OCI-LY1 (cell line): ENCODE results near the gene ZBTB7C.

Experiments used
- H2AFZ ChIP-seq: fragments of 200-600 bp; sonication (generic), shearing (Covaris generic); 2 replicates; pipeline ENCODE4 v1.6.0; 2014; ENCODE audit warnings: antibody characterized with exemption, mild to moderate bottlenecking, low read length
- H3F3A ChIP-seq: fragments of 200-600 bp; sonication (generic), shearing (Covaris generic); 2 replicates; pipeline ENCODE4 v1.6.0; 2014; ENCODE audit warnings: mild to moderate bottlenecking, antibody characterized with exemption, low read length, moderate library complexity; ENCODE audit not compliant: insufficient read depth
- H3K27ac ChIP-seq: fragments of 200-600 bp; sonication (generic); 2 replicates; pipeline ENCODE4 v1.5.1; 2014; ENCODE audit warnings: low read length, mixed run types, mild to moderate bottlenecking, low read depth; ENCODE audit not compliant: poor library complexity, severe bottlenecking
- H3K27me3 ChIP-seq: fragments of 200-600 bp; sonication (generic); 2 replicates; pipeline ENCODE4 v1.6.0; 2014; ENCODE audit warnings: antibody characterized with exemption, mild to moderate bottlenecking, low read length, moderate library complexity; ENCODE audit not compliant: insufficient read depth
- H3K36me3 ChIP-seq: fragments of 200-600 bp; sonication (generic); 2 replicates; pipeline ENCODE4 v1.6.1; 2014; ENCODE audit warnings: mild to moderate bottlenecking, antibody characterized with exemption, low read length, moderate library complexity, mixed read lengths; ENCODE audit not compliant: insufficient read depth
- H3K4me1 ChIP-seq: fragments of 200-600 bp; sonication (generic); 2 replicates; pipeline ENCODE4 v1.5.1; 2014; ENCODE audit warnings: mild to moderate bottlenecking, low read length, moderate library complexity; ENCODE audit not compliant: insufficient read depth, severe bottlenecking
- H3K4me2 ChIP-seq: fragments of 200-600 bp; sonication (generic), shearing (Covaris generic); 2 replicates; pipeline ENCODE4 v1.6.1; 2014; ENCODE audit warnings: low read length
- H3K4me3 ChIP-seq: fragments of 200-600 bp; sonication (generic); 2 replicates; pipeline ENCODE4 v1.5.1; 2014; ENCODE audit warnings: low read length, low read depth, mild to moderate bottlenecking, mixed read lengths; ENCODE audit not compliant: poor library complexity, severe bottlenecking
- H3K79me2 ChIP-seq: fragments of 200-600 bp; shearing (Covaris generic); 2 replicates; pipeline ENCODE4 v1.6.1; 2016; ENCODE audit warnings: mixed run types, low read length, mixed read lengths; ENCODE audit not compliant: insufficient read depth
- H3K9ac ChIP-seq: fragments of 200-600 bp; sonication (generic), shearing (Covaris generic); 2 replicates; pipeline ENCODE4 v1.6.1; 2014; ENCODE audit warnings: mild to moderate bottlenecking, low read length, mixed read lengths
- H3K9me2 ChIP-seq: fragments of 200-600 bp; sonication (generic), shearing (Covaris generic); 2 replicates; pipeline ENCODE4 v1.6.1; 2014; ENCODE audit warnings: low read depth, mild to moderate bottlenecking, low read length, mixed read lengths
- H3K9me3 ChIP-seq: fragments of 200-600 bp; shearing (Covaris generic); 2 replicates; pipeline ENCODE4 v1.6.1; 2014; ENCODE audit warnings: low read length, mixed read lengths
- H4K20me1 ChIP-seq: fragments of 200-600 bp; sonication (generic), shearing (Covaris generic); 2 replicates; pipeline ENCODE4 v1.6.0; 2016; ENCODE audit warnings: mild to moderate bottlenecking, low read length; ENCODE audit not compliant: insufficient read depth
- CTCF ChIP-seq: fragments of 200-600 bp; sonication (generic), shearing (Covaris generic); IDR thresholded peaks from 2 replicates; pipeline ENCODE4 v1.5.1; 2017; ENCODE audit warnings: mild to moderate bottlenecking, antibody characterized with exemption, low read length, moderate library complexity, mixed read lengths
- EZH2 ChIP-seq: fragments of 200-600 bp; sonication (generic), shearing (Covaris generic); IDR thresholded peaks from 2 replicates; pipeline ENCODE4 v1.8.0; 2017; ENCODE audit warnings: borderline replicate concordance, mixed run types, mild to moderate bottlenecking, antibody characterized with exemption, low read length, moderate library complexity, mixed read lengths

ZBTB7C gene

GRCh38 chr18:47978603-47979002 lies 430.6 kb downstream of the ZBTB7C start:
- no peaks in the 10 kb centered on the region for H3K9me2 ChIP-seq
- H3K4me2 ChIP-seq, result no peak overlapping the region
- H3K27ac ChIP-seq, result no peak overlapping the region
- no peak overlapping the region for H3K4me3 ChIP-seq
- no peaks in the 10 kb centered on the region for H3K79me2 ChIP-seq
- TF ChIP-seq EZH2, result no peak
- TF ChIP-seq CTCF, result no peak
- no peaks in the 10 kb centered on the region for H4K20me1 ChIP-seq
- no peaks in the 10 kb centered on the region for H3K4me1 ChIP-seq
- no peaks in the 10 kb centered on the region for H3K27me3 ChIP-seq
- H3K9me3 ChIP-seq, result no peaks in the 10 kb centered on the region
- no peaks in the 10 kb centered on the region for H3K36me3 ChIP-seq
- no peak overlapping the region for H3K9ac ChIP-seq
- H2AFZ ChIP-seq, result no peak overlapping the region
- no peaks in the 10 kb centered on the region for H3F3A ChIP-seq

DNA sequence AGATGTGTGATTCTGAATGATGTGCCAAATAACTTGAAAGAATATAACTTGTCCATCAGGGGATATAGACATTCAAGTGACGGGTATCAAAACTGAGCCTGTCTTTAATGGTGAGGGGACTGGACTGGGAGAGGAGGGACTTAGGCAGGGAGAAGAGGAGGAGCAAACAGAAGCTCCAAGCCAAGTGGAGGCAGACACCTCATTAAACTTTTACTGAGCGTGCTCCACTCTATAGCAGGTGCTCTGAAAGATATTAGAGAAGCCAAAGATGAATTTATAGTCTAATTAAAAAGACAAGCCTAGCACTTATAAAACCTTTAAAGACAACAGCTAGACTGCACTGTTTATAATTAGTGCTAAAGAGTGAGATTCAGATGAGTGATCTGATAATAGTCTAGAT lies 431.0 kb downstream of the ZBTB7C start:
- Histone ChIP-seq H2AFZ (no peak overlapping the region), H3K4me3 (no peak overlapping the region), H3K9me3 (no peaks in the 10 kb centered on the region), H3K79me2 (no peaks in the 10 kb centered on the region), H3K27ac (no peak overlapping the region), H3K4me1 (no peaks in the 10 kb centered on the region), H3F3A (no peaks in the 10 kb centered on the region), H3K9ac (no peak overlapping the region), H3K9me2 (no peaks in the 10 kb centered on the region), H3K4me2 (no peak overlapping the region), H3K27me3 (no peaks in the 10 kb centered on the region), H4K20me1 (no peaks in the 10 kb centered on the region), H3K36me3 (no peaks in the 10 kb centered on the region)
- no peak for TF ChIP-seq CTCF
- TF ChIP-seq EZH2, result no peak
